Loucy (cell line): ENCODE data around the gene GSTP1.
"Not testable (repeated sequence)": the region's sequence is repeated elsewhere in the genome, so short reads cannot be mapped to it uniquely, and the experiment has no call there.

ENCODE experiments used
- CTCF ChIP-seq: fragments of 200-600 bp; sonication (generic); conservative IDR thresholded peaks from 2 replicates; pipeline ENCODE4 v1.5.1; 2014; ENCODE audit warnings: mild to moderate bottlenecking, antibody characterized with exemption, low read length
- EZH2phosphoT487 ChIP-seq: fragments of 200-600 bp; IDR thresholded peaks from 2 replicates; pipeline ENCODE4 v1.6.1; 2018; ENCODE audit warnings: antibody characterized with exemption, mild to moderate bottlenecking, moderate library complexity, borderline replicate concordance

GRCh38 chr11:67604119-67604518 lies 20.5 kb downstream of the GSTP1 start:
- not testable (repeated sequence) for TF ChIP-seq CTCF, EZH2phosphoT487
